ENCODE measurements around the gene NOTO.

GRCh38 chr2:73235315-73236028, 33.1 kb downstream of the NOTO start:
- TF ChIP-seq CTCF (IDR thresholded peaks at IDR 0.05; ENCODE audit: poor library complexity) = no peak
- TF ChIP-seq EZH2phosphoT487 (IDR thresholded peaks at IDR 0.05; ENCODE audit: low read depth, severe bottlenecking, unreplicated experiment) = no peak
- TF ChIP-seq EZH2 (IDR thresholded peaks at IDR 0.05; ENCODE audit: borderline replicate concordance) = no peak

All from hepatocyte (in vitro differentiated cells).